Hair follicular keratinocyte (primary cell): Measurements from ENCODE around the gene TRMO. TPM values are rescaled to one million over a fixed set of nuclear protein-coding genes. Genes with fewer than 3 reads are reported as not detected.

Experiments
- total RNA-seq: library from RNA; depleted of rRNA; stranded (reverse); fragments of >200 nt; gene quantifications from 2 replicates; pipeline ENCODE4 v1.2.3, GENCODE V29; 2015

The TRMO gene
- total RNA-seq = 5.6 and 9.9 TPM in 2 replicates

GRCh38 chr9:97921959-97922724 is at the start of gene TRMO:
Gene TRMO (minus strand): TSS chr9:97922500. CDS start chr9:97922493, 7 bp downstream.

GRCh38 chr9:97938081-97938644 is 15.9 kb upstream of the TRMO start, which contains the start of gene HEMGN:
Gene HEMGN (minus strand): TSS chr9:97938172. CDS start chr9:97938136, 36 bp downstream.

Other genes starting within 250 kb of the TRMO start
- 2.8 and 4.5 TPM in 2 replicates for gene XPA, start 225.2 kb downstream of the TRMO start, total RNA-seq
- 12.4 and 16.9 TPM in 2 replicates for gene FOXE1, start 69.3 kb downstream of the TRMO start, total RNA-seq
- gene HEMGN, start 15.7 kb upstream of the TRMO start, total RNA-seq = not detected in 2 replicates
- gene ANP32B, start 60.8 kb upstream of the TRMO start, total RNA-seq = 26.6 and 32.1 TPM in 2 replicates
- 101 and 126 TPM in 2 replicates for gene NANS, start 134.2 kb upstream of the TRMO start, total RNA-seq
- 12.0 and 15.5 TPM in 2 replicates for gene TRIM14, start 196.7 kb upstream of the TRMO start, total RNA-seq